Measurements from ENCODE around the gene TBC1D24.
"Not testable (repeated sequence)": the region's sequence is repeated elsewhere in the genome, so short reads cannot be mapped to it uniquely, and the experiment has no call there.

TBC1D24 gene

GRCh38 chr16:2533142-2533755 is 58.3 kb downstream of the TBC1D24 start:
- H3K4ac ChIP-seq (ENCODE audit: low read depth, low read length); H3K79me2 ChIP-seq (ENCODE audit: control insufficient read depth, insufficient read depth, low read length, poor library complexity); H2AK5ac ChIP-seq (ENCODE audit: low read length); H3K4me3 ChIP-seq (ENCODE audit: low read depth, low read length); H2AFZ ChIP-seq (ENCODE audit: insufficient read depth, low read length, poor library complexity); H3K9ac ChIP-seq (ENCODE audit: low read length); H2BK5ac ChIP-seq (ENCODE audit: low read depth, low read length, poor library complexity); H3K23ac ChIP-seq (ENCODE audit: low read length); H2BK12ac ChIP-seq (ENCODE audit: low read length); H3K9me3 ChIP-seq (ENCODE audit: insufficient read depth, low read depth, low read length); H3K18ac ChIP-seq (ENCODE audit: low read length); H3K27me3 ChIP-seq (ENCODE audit: insufficient read depth, low read length); H3K14ac ChIP-seq (ENCODE audit: low read length); H3K27ac ChIP-seq (ENCODE audit: low read depth, low read length): not testable (repeated sequence)
- no CpG with 5 or more reads among the region's 16 CpGs for WGBS (ENCODE audit: extremely low coverage, insufficient coverage, insufficient read length)
- H3K4me2 ChIP-seq (ENCODE audit: low read length): peak overlapping the region; percentile 73
- H4K91ac ChIP-seq (ENCODE audit: low read depth, low read length): peak overlapping the region; percentile 51
- DNase-seq: peak in 1 of 2 donors; percentile 59
- H4K8ac ChIP-seq (ENCODE audit: low read depth, low read length): peak overlapping the region; percentile 68
- H3K36me3 ChIP-seq (ENCODE audit: control insufficient read depth in 1 of 2, insufficient read depth in 2 of 2, low read length in 2 of 2): peaks cover 23 to 27% of the 10 kb centered on the region in 2 experiments
- peak overlapping the region; percentile 34 for H4K12ac ChIP-seq (ENCODE audit: low read depth, low read length)
- peaks cover 12 to 18% of the 10 kb centered on the region in 2 experiments for H3K4me1 ChIP-seq (ENCODE audit: control insufficient read depth in 1 of 2, insufficient read depth in 2 of 2, low read length in 2 of 2)
- H3K79me1 ChIP-seq (ENCODE audit: low read length): peaks cover 14% of the 10 kb centered on the region
- H2BK120ac ChIP-seq (ENCODE audit: insufficient read depth, low read length, poor library complexity): peak overlapping the region; percentile 29

GRCh38 chr16:2533912-2534311 is 59.0 kb downstream of the TBC1D24 start:
- H2BK120ac ChIP-seq (ENCODE audit: insufficient read depth, low read length, poor library complexity): no peak overlapping the region
- H3K79me1 ChIP-seq (ENCODE audit: low read length): peaks cover 14% of the 10 kb centered on the region
- H3K27ac ChIP-seq (ENCODE audit: low read depth, low read length): no peak overlapping the region
- H4K12ac ChIP-seq (ENCODE audit: low read depth, low read length): no peak overlapping the region
- H3K18ac ChIP-seq (ENCODE audit: low read length): no peak overlapping the region
- peaks cover 12 to 18% of the 10 kb centered on the region in 2 experiments for H3K4me1 ChIP-seq (ENCODE audit: control insufficient read depth in 1 of 2, insufficient read depth in 2 of 2, low read length in 2 of 2)
- H3K4me3 ChIP-seq (ENCODE audit: low read depth, low read length): no peak overlapping the region
- no peak overlapping the region for H3K4ac ChIP-seq (ENCODE audit: low read depth, low read length)
- H2BK12ac ChIP-seq (ENCODE audit: low read length): peak overlapping the region; percentile 25
- no peaks in the 10 kb centered on the region for H3K27me3 ChIP-seq (ENCODE audit: insufficient read depth, low read length)
- peaks cover 16 to 20% of the 10 kb centered on the region in 2 experiments for H3K36me3 ChIP-seq (ENCODE audit: control insufficient read depth in 1 of 2, insufficient read depth in 2 of 2, low read length in 2 of 2)
- H2AK5ac ChIP-seq (ENCODE audit: low read length): no peak overlapping the region
- no peak overlapping the region for H4K91ac ChIP-seq (ENCODE audit: low read depth, low read length)
- H3K9me3 ChIP-seq (ENCODE audit: insufficient read depth, low read depth, low read length): peaks cover 4% of the 10 kb centered on the region
- no CpG with 5 or more reads among the region's 11 CpGs for WGBS (ENCODE audit: extremely low coverage, insufficient coverage, insufficient read length)
- no peak overlapping the region for H3K9ac ChIP-seq (ENCODE audit: low read length)
- DNase-seq: no peak
- H3K14ac ChIP-seq (ENCODE audit: low read length): no peak overlapping the region
- H4K8ac ChIP-seq (ENCODE audit: low read depth, low read length): no peak overlapping the region
- no peak overlapping the region for H3K23ac ChIP-seq (ENCODE audit: low read length)
- no peak overlapping the region for H3K4me2 ChIP-seq (ENCODE audit: low read length)
- no peak overlapping the region for H2BK5ac ChIP-seq (ENCODE audit: low read depth, low read length, poor library complexity)
- H2AFZ ChIP-seq (ENCODE audit: insufficient read depth, low read length, poor library complexity): no peak overlapping the region
- peaks cover 5% of the 10 kb centered on the region for H3K79me2 ChIP-seq (ENCODE audit: control insufficient read depth, insufficient read depth, low read length, poor library complexity)

- DNase-seq; H4K12ac ChIP-seq (ENCODE audit: low read depth, low read length); H3K9me3 ChIP-seq (ENCODE audit: insufficient read depth, low read depth, low read length); H2BK120ac ChIP-seq (ENCODE audit: insufficient read depth, low read length, poor library complexity); H3K27me3 ChIP-seq (ENCODE audit: insufficient read depth, low read length); H4K8ac ChIP-seq (ENCODE audit: low read depth, low read length); H2BK12ac ChIP-seq (ENCODE audit: low read length); H2AFZ ChIP-seq (ENCODE audit: insufficient read depth, low read length, poor library complexity); H3K27ac ChIP-seq (ENCODE audit: low read depth, low read length); H3K4me3 ChIP-seq (ENCODE audit: low read depth, low read length); H3K79me2 ChIP-seq (ENCODE audit: control insufficient read depth, insufficient read depth, low read length, poor library complexity); H3K4ac ChIP-seq (ENCODE audit: low read depth, low read length); H3K9ac ChIP-seq (ENCODE audit: low read length); H2AK5ac ChIP-seq (ENCODE audit: low read length); H4K91ac ChIP-seq (ENCODE audit: low read depth, low read length); H2BK5ac ChIP-seq (ENCODE audit: low read depth, low read length, poor library complexity); H3K14ac ChIP-seq (ENCODE audit: low read length); H3K18ac ChIP-seq (ENCODE audit: low read length); H3K23ac ChIP-seq (ENCODE audit: low read length); H3K4me2 ChIP-seq (ENCODE audit: low read length): not testable (repeated sequence)
- Histone ChIP-seq H3K79me1 (ENCODE audit: low read length) (peaks cover 14% of the 10 kb centered on the region), H3K4me1 (ENCODE audit: control insufficient read depth in 1 of 2, insufficient read depth in 2 of 2, low read length in 2 of 2) (peaks cover 12 to 18% of the 10 kb centered on the region in 2 experiments), H3K36me3 (ENCODE audit: control insufficient read depth in 1 of 2, insufficient read depth in 2 of 2, low read length in 2 of 2) (peaks cover 12 to 16% of the 10 kb centered on the region in 2 experiments)
- WGBS (ENCODE audit: extremely low coverage, insufficient coverage, insufficient read length): no CpG with 5 or more reads among the region's 5 CpGs
Observed at GRCh38 chr16:2534335-2534734, 59.4 kb downstream of the TBC1D24 start.

GRCh38 chr16:2535625-2536013 is 60.7 kb downstream of the TBC1D24 start:
- Histone ChIP-seq H2BK12ac (ENCODE audit: low read length) (no peak overlapping the region), H2BK5ac (ENCODE audit: low read depth, low read length, poor library complexity) (no peak overlapping the region), H3K4me2 (ENCODE audit: low read length) (no peak overlapping the region), H3K9ac (ENCODE audit: low read length) (no peak overlapping the region), H3K18ac (ENCODE audit: low read length) (no peak overlapping the region), H3K4ac (ENCODE audit: low read depth, low read length) (no peak overlapping the region), H3K27ac (ENCODE audit: low read depth, low read length) (peak overlapping the region; percentile 0), H3K27me3 (ENCODE audit: insufficient read depth, low read length) (no peaks in the 10 kb centered on the region), H3K23ac (ENCODE audit: low read length) (no peak overlapping the region), H4K12ac (ENCODE audit: low read depth, low read length) (no peak overlapping the region), H3K4me3 (ENCODE audit: low read depth, low read length) (no peak overlapping the region), H3K4me1 (ENCODE audit: control insufficient read depth in 1 of 2, insufficient read depth in 2 of 2, low read length in 2 of 2) (peaks cover 12 to 18% of the 10 kb centered on the region in 2 experiments), H3K36me3 (ENCODE audit: control insufficient read depth in 1 of 2, insufficient read depth in 2 of 2, low read length in 2 of 2) (peaks cover 3 to 9% of the 10 kb centered on the region in 2 experiments), H4K8ac (ENCODE audit: low read depth, low read length) (no peak overlapping the region), H2BK120ac (ENCODE audit: insufficient read depth, low read length, poor library complexity) (no peak overlapping the region), H3K79me2 (ENCODE audit: control insufficient read depth, insufficient read depth, low read length, poor library complexity) (peaks cover 11% of the 10 kb centered on the region), H3K14ac (ENCODE audit: low read length) (no peak overlapping the region), H2AFZ (ENCODE audit: insufficient read depth, low read length, poor library complexity) (no peak overlapping the region), H2AK5ac (ENCODE audit: low read length) (no peak overlapping the region), H3K9me3 (ENCODE audit: insufficient read depth, low read depth, low read length) (peaks cover 4% of the 10 kb centered on the region), H3K79me1 (ENCODE audit: low read length) (peaks cover 14% of the 10 kb centered on the region), H4K91ac (ENCODE audit: low read depth, low read length) (no peak overlapping the region)
- WGBS (ENCODE audit: extremely low coverage, insufficient coverage, insufficient read length): no CpG with 5 or more reads among the region's 9 CpGs
- DNase-seq: peak; percentile 48 to 57

All from trophoblast cell (in vitro differentiated cells and primary cell).